Kidney (tissue), 14 donors: ENCODE measurements around the gene ELMO2. TPM values are rescaled to one million over a fixed set of nuclear protein-coding genes. Genes with fewer than 3 reads are reported as not detected.

Experiments used
- DNase-seq, 5 donors: peaks; one replicate each; pipeline ENCODE4 v3.0.0-alpha.2; 2013 to 2020
- FAIRE-seq: peaks from 2 replicates; lab custom pipeline; 2012; peaks lifted over from hg19 to GRCh38; lab: Jason Lieb, UNC
- H3K27ac ChIP-seq, 2 donors: one replicate each; pipeline ENCODE4 v1.7.0; 2013; ENCODE audit warnings: low read depth in 2 of 2, low read length in 2 of 2, inconsistent platforms in 1 of 2
- H3K27me3 ChIP-seq: one replicate; pipeline ENCODE4 v1.7.1; 2013; ENCODE audit warnings: low read length, inconsistent platforms; ENCODE audit not compliant: control insufficient read depth, insufficient read depth
- H3K36me3 ChIP-seq, 3 donors: one replicate each; pipeline versions ENCODE4 v1.7.0 to v1.7.1; 2013; ENCODE audit warnings: low read length in 3 of 3, control low read depth in 1 of 3, inconsistent platforms in 1 of 3; ENCODE audit not compliant: insufficient read depth in 3 of 3, control insufficient read depth in 2 of 3
- H3K4me1 ChIP-seq, 3 donors: one replicate each; pipeline versions ENCODE4 v1.7.0 to v1.7.1; 2013; ENCODE audit warnings: low read length in 3 of 3, inconsistent platforms in 1 of 3, low read depth in 1 of 3; ENCODE audit not compliant: control insufficient read depth in 2 of 3, insufficient read depth in 2 of 3
- H3K4me3 ChIP-seq, 3 donors: one replicate each; pipeline versions ENCODE4 v1.7.0 to v1.8.1; 2013; ENCODE audit warnings: low read length in 3 of 3, control low read depth in 1 of 3, inconsistent platforms in 1 of 3
- H3K9ac ChIP-seq, 3 donors: one replicate each; pipeline versions ENCODE4 v1.7.0 to v1.7.1; 2013; ENCODE audit warnings: low read length in 3 of 3, control low read depth in 1 of 3, inconsistent platforms in 1 of 3
- H3K9me3 ChIP-seq, 3 donors: one replicate each; pipeline versions ENCODE4 v1.7.0 to v1.7.1; 2013; ENCODE audit warnings: low read length in 3 of 3, control low read depth in 1 of 3, inconsistent platforms in 1 of 3; ENCODE audit not compliant: control insufficient read depth in 2 of 3, insufficient read depth in 1 of 3
- intact Hi-C: fragments of 100-400 bp; cut with DNase I; formaldehyde crosslinking; loops from one replicate; pipeline ENCODE4 v1.11.1; 2022
- polyA plus RNA-seq: library from polyadenylated mRNA; stranded (reverse); fragments of 350-450 nt; fragmentation: Illumina TruSeq; extraction: RNeasy Lipid Tissue Mini Kit (QIAGEN cat#74804); gene quantifications from one replicate; pipeline ENCODE4 v1.2.3, GENCODE V29; 2014; ENCODE audit warnings: low read depth, low replicate concordance; ENCODE audit not compliant: insufficient read depth
- total RNA-seq: library from RNA; stranded (reverse); fragmentation: NEBNext Ultra II Directional; extraction: Animal tissue kit (Norgen Biotek cat#: 25700); gene quantifications from one replicate; pipeline ENCODE4 v1.2.1, GENCODE V29; 2021
- TF ChIP-seq, protein P1 (sequence below): IDR thresholded peaks from 3 replicates; pipeline ENCODE4 v1.5.1; 2012; ENCODE audit warnings: mild to moderate bottlenecking, moderate library complexity, borderline replicate concordance; ENCODE audit not compliant: insufficient read depth; ENCODE audit errors: extremely low read depth
- donor health status: control.
- donor health status: control.
- donor health status: control.
- donor health status: control.
- donor health status: control.
- donor health status: DM: yes; HTN: yes; CAD: no.
- donor health status: Normal renal cell carcinoma (clear cell type).

ELMO2 gene
- total and polyA plus RNA-seq, 2 donors from 2014 or later = 21.0 to 43.0 TPM

DNA sequence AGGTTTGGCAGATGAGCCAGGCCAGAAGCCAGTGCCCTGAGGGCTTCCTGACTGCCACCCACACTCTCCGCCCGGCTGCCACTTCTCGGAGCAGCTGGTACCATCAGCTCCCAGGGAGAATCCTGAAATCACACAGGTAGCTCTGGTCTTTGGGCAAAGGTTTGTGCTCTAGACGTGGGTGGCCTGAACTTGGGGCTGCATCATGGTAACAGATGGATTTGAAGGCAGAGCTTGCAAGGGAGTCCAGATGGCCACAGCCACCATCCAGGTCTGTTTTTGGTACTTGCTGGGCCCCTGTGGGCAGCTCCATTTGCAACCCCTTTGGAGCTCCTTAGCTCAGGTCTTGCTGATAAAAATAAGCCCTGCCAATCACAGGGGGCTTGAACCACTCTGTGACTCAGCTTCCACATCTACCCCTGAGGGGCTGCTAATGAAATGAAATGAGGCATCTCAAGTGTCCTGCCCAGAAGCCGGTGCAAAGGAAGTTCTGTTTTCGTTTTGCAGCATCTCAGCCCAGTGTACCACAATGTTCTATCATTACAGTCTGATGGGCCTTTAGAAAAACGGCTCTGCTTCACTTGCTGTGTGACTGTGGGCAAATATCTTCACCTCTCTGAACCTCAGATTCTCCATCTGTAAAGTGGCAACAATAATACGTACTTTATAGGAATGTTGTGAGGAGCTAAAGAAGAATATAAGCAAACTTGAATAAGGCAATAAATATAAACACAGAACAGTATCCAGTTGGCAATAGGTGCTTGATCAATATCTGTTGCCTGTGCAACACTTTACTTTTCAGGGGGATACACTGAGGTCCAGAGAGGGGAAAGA, 73.0 kb downstream of the ELMO2 start:
- DNase-seq = no peak
- no peak for FAIRE-seq
- Histone ChIP-seq H3K27me3 (peaks cover 2% of the 10 kb centered on the region), H3K27ac (no peak overlapping the region), H3K9ac (no peak overlapping the region), H3K4me3 (no peak overlapping the region), H3K36me3 (no peaks in the 10 kb centered on the region), H3K9me3 (no peaks in the 10 kb centered on the region), H3K4me1 (peaks cover 0 to 2% (median 0%) of the 10 kb centered on the region in 3 donors)
- TF ChIP-seq, protein P1, sequence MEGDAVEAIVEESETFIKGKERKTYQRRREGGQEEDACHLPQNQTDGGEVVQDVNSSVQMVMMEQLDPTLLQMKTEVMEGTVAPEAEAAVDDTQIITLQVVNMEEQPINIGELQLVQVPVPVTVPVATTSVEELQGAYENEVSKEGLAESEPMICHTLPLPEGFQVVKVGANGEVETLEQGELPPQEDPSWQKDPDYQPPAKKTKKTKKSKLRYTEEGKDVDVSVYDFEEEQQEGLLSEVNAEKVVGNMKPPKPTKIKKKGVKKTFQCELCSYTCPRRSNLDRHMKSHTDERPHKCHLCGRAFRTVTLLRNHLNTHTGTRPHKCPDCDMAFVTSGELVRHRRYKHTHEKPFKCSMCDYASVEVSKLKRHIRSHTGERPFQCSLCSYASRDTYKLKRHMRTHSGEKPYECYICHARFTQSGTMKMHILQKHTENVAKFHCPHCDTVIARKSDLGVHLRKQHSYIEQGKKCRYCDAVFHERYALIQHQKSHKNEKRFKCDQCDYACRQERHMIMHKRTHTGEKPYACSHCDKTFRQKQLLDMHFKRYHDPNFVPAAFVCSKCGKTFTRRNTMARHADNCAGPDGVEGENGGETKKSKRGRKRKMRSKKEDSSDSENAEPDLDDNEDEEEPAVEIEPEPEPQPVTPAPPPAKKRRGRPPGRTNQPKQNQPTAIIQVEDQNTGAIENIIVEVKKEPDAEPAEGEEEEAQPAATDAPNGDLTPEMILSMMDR = no peak
- intact Hi-C loops = no loop called here

DNA sequence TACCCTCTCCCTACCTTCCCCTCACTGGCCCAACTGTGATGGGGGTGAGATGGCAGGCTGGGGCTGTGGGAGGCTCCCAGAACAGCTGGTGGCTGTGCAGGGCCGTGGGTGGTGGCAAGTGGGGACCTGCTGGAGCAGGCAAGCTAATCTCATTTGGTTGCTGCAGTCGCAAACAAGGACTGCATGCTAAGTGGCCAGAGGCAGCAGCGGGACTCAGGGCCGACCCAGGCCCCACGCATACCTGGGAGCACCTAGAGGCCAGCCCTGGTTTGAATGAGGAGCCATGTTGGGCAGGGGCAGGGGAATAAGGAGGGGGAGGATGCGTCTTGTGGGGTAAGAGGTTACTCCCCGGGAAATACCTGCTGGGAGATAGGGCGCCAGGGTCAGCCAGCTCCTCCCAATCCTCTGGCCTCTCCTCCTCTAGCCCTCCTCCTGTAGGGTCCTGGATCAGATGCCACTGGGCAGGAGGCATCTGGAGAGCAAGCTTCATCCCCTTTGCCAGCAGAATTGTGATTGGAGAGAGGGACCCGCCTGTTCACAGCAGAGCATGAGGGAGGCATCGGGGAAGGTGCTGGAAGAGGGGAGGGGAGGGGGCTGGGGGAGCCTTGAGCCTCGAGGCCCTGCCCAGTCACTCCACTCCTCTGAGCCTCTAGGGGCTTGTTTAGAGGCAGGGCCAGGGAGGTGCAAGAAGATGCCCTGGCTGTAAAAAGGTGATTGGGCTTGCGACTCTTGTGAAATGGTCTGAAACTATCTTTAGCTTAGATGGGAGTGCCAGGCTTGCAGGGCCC, 73.8 kb downstream of the ELMO2 start:
- peaks cover 0 to 2% (median 0%) of the 10 kb centered on the region in 3 donors for H3K4me1 ChIP-seq
- no peaks in the 10 kb centered on the region for H3K36me3 ChIP-seq
- peaks cover 2% of the 10 kb centered on the region for H3K27me3 ChIP-seq
- H3K27ac ChIP-seq = no peak overlapping the region
- no peak overlapping the region for H3K9ac ChIP-seq
- no peak for FAIRE-seq
- TF ChIP-seq, protein P1 = no peak
- intact Hi-C loops = no loop called here
- no peak for DNase-seq
- no peak overlapping the region for H3K4me3 ChIP-seq
- no peaks in the 10 kb centered on the region for H3K9me3 ChIP-seq

DNA sequence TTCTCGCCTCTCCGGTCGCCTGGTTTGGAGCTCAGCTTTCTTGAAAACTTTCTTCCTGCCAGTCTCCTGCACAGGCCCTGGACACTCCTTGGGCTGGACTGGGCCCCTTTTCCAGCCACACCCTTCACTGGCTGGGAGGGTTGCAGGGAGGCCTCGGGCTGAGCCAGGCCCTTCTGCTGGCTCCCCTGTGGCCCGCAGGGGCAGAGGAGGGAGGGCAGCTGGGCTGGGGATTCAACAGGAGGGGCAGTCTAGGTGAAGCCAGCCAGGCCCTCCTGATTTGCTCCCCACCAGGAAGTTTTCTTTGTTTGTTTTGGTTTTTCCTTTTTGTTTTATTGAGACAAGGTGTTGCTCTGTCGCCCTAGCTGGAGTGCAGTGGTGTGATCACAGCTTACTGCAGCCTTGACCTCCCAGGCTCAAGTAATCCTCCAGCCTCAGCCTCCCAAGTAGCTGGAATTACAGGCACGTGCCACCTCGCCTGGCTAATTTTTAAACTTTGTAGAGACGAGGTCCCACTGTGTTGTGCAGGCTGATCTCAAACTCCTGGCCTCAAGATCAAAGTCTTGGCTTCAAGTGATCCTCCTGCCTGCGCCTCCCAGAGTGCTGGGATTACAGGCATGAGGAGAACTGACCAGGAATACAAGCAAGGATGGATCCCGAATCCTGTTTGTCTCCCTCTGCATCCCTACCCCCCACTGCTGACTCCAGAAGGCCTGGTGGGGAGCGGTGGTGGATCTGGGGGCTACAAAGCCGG, 74.6 kb downstream of the ELMO2 start:
- Histone ChIP-seq H3K4me3 (no peak overlapping the region), H3K36me3 (no peaks in the 10 kb centered on the region), H3K27me3 (no peaks in the 10 kb centered on the region), H3K9ac (no peak overlapping the region), H3K27ac (no peak overlapping the region), H3K9me3 (no peaks in the 10 kb centered on the region), H3K4me1 (peaks cover 0 to 2% (median 0%) of the 10 kb centered on the region in 3 donors)
- DNase-seq (no peak), FAIRE-seq (no peak)
- intact Hi-C loops = no loop called here
- TF ChIP-seq, protein P1 = no peak
